HG03139 (cell line): ENCODE measurements around the gene DCLK1.

ENCODE experiments used
- ATAC-seq: cut with Tn5 transposase; IDR thresholded peaks from one replicate; pipeline ENCODE4 v1.9.1; 2021; ENCODE audit not compliant: unreplicated experiment

The DCLK1 gene

GRCh38 chr13:35722458-35723052, 408.6 kb downstream of the DCLK1 start:
- no peak for ATAC-seq

- ATAC-seq = no peak
Observed at GRCh38 chr13:35720690-35721554, 410.3 kb downstream of the DCLK1 start.

- ATAC-seq = no peak
Observed at GRCh38 chr13:35720290-35720689, 410.9 kb downstream of the DCLK1 start.
